Epithelial cell of esophagus (primary cell): ENCODE results near the gene CPED1.

Experiments used
- DNase-seq: peaks from one replicate; pipeline ENCODE4 v3.0.0; 2010; ENCODE audit warnings: low read depth
- H3K4me3 ChIP-seq: 2 replicates; pipeline ENCODE4 v1.5.1; 2011; ENCODE audit warnings: mild to moderate bottlenecking, low read length, control low read depth
- CTCF ChIP-seq: IDR thresholded peaks from 2 replicates; pipeline ENCODE4 v1.5.1; 2011; ENCODE audit warnings: low read depth, mild to moderate bottlenecking, low read length, control low read depth, inconsistent platforms; ENCODE audit not compliant: insufficient read depth; ENCODE audit errors: missing control alignments

Gene CPED1

DNA sequence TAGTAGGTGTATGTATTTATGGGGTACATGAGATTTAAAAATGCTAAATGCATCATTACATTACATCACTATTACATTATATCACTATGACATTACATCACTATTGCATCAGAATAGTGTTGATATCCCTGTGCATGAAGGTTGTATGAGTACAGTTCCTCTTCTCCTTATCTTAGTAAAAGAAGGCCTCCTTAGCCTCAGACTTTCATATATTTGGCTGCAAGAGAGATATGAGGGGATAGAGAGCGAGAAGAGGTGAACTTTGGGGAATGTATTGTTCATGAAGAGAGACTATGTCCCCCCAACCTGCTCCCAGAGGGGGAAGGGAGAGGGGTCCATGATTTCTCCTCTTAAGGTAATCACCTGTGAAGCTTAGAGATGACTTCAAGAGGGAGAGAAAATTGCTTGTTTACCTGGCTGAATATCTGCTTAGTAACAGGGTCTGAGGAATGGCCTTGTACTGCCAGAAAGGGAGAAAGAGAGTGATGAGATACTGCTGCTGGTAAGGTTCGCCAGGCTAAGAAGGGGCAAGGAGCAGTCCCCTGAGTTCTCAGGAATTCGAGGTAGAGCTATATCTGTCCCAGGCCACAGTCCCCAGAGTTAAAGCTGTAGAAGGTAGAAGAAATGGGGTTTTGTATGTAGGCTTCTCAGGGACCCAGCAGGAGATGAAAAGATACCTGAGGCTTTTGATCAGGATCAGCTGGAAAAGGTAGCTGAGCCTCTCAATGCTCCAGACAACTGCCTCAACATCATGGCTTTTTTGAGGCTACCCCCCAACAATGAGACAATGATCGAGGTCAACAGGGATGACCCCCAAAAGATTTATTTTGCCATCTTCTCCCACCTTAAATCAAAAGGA, 171.9 kb downstream of the CPED1 start:
- no peak for TF ChIP-seq CTCF
- no peak for DNase-seq
- H3K4me3 ChIP-seq: no peak overlapping the region

GRCh38 chr7:121163699-121164098, 175.2 kb downstream of the CPED1 start:
- no peak for DNase-seq
- H3K4me3 ChIP-seq: no peak overlapping the region
- no peak for TF ChIP-seq CTCF

- no peak for DNase-seq
- TF ChIP-seq CTCF: no peak
- H3K4me3 ChIP-seq: no peak overlapping the region
Measured at GRCh38 chr7:121164247-121164646, 175.7 kb downstream of the CPED1 start.

GRCh38 chr7:121166916-121167315, 178.4 kb downstream of the CPED1 start:
- H3K4me3 ChIP-seq: no peak overlapping the region
- no peak for TF ChIP-seq CTCF
- no peak for DNase-seq

DNA sequence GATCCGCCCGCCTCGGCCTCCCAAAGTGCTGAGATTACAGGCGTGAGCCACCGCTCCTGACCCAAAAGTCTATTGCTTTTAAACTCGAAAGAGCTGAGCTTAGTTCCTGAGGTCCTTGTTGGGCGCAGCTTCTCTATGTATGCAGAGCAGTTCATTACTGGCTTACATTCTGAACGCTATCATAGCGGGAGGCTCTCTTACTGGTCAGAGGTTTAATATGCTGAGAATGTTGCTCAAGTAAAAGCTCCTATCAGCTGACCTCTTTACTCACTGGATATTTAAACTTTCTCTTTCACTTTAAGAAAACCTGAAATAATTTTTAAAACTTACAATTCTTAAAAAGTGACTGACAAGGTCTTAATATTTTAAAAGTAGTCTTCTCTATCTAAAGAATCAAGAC, 179.5 kb downstream of the CPED1 start:
- no peak for DNase-seq
- TF ChIP-seq CTCF: no peak
- H3K4me3 ChIP-seq: no peak overlapping the region

DNA sequence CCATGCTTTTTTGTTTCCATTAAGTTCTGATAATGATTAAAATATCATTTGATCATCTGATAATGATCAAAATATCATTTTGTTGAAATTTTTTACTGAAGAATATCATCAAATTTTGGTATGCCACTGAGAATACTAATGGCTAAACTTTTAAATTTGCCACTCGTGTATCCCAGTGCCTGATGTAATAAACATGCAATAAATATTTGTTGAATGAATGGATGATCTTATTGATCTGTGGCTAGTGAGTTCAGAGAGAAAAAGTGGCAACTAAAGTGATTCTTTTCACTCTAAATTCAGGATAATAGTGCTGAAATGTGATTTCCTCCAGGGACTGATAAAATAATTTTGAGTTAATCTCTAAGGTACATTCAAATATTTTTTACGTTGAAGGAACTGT, 181.0 kb downstream of the CPED1 start:
- no peak overlapping the region for H3K4me3 ChIP-seq
- DNase-seq: no peak
- TF ChIP-seq CTCF: no peak

DNA sequence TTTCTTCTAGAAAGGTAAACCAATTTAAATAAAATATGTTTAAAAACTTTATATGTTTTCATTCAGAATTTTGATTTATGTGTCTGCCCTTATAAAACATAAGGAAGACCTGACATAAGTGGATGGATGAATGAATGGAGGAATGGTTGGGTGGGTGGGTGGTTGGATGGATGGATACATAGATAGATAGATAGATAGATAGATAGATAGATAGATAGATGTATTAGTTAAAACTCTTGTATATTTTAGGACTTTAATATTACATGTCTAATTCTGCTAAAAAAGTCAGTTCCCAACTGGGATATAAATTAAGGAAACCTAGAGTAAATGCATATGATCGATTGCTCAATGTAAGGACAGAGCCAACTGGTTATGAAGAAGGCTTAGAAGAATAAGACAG, 184.0 kb downstream of the CPED1 start:
- no peak for TF ChIP-seq CTCF
- no peak for DNase-seq
- no peak overlapping the region for H3K4me3 ChIP-seq
